ENCODE measurements around the gene DUT. TPM values are rescaled to one million over a fixed set of nuclear protein-coding genes. Genes with fewer than 3 reads are reported as not detected.

Gene DUT
- total RNA-seq, 1 experiment from 2014 or later = 84.1 TPM

GRCh38 chr15:48361685-48362084 is 30.5 kb downstream of the DUT start:
- Histone ChIP-seq H3K36me3 (ENCODE audit: control insufficient read depth, insufficient read depth, low read length) (no peaks in the 10 kb centered on the region), H3K4me1 (no peaks in the 10 kb centered on the region), H3K27me3 (replicated peaks; ENCODE audit: control insufficient read depth, insufficient read depth, low read length) (no peaks in the 10 kb centered on the region), H3K4me3 (ENCODE audit: low read depth, low read length) (no peak overlapping the region), H3K9me3 (no peaks in the 10 kb centered on the region)
- TF ChIP-seq CTCF (IDR thresholded peaks at IDR 0.05; ENCODE audit: insufficient read depth in 1 of 2, low read depth in 1 of 2, low read length in 1 of 2, severe bottlenecking in 1 of 2, unreplicated experiment in 1 of 2) = no peak
- intact Hi-C loops (cut with micrococcal nuclease; ENCODE audit: unreplicated experiment) = no loop called here
- no peaks in the 10 kb centered on the region for H3K9me3 Mint-ChIP-seq (ENCODE audit: unreplicated experiment)
- POLR2A ChIA-PET = no interaction called here
- CTCF ChIA-PET = interaction anchor here (0.5 kb wide), 1 partner anchor 11 kb away, joined by 8 read pairs; no protein-coding TSS in a partner anchor
- BruUV-seq (replicated peaks) = no TSS peak
- no peak overlapping the region for H3K4me3 Mint-ChIP-seq (ENCODE audit: unreplicated experiment)
- no peaks in the 10 kb centered on the region for H3K27me3 Mint-ChIP-seq (ENCODE audit: insufficient read depth, unreplicated experiment)
- H3K27ac Mint-ChIP-seq (ENCODE audit: unreplicated experiment) = no peak overlapping the region
- DNase-seq = no peak
- no peaks in the 10 kb centered on the region for H3K4me1 Mint-ChIP-seq (ENCODE audit: low read depth, unreplicated experiment)
- H3K36me3 Mint-ChIP-seq (ENCODE audit: insufficient read depth, unreplicated experiment) = no peaks in the 10 kb centered on the region

GRCh38 chr15:48363474-48363873 is 32.2 kb downstream of the DUT start:
- intact Hi-C loops (cut with micrococcal nuclease; ENCODE audit: unreplicated experiment) = no loop called here
- DNase-seq = no peak
- Histone ChIP-seq H3K4me3 (ENCODE audit: low read depth, low read length) (no peak overlapping the region), H3K36me3 (ENCODE audit: control insufficient read depth, insufficient read depth, low read length) (no peaks in the 10 kb centered on the region), H3K9me3 (no peaks in the 10 kb centered on the region), H3K4me1 (no peaks in the 10 kb centered on the region), H3K27me3 (replicated peaks; ENCODE audit: control insufficient read depth, insufficient read depth, low read length) (no peaks in the 10 kb centered on the region)
- Mint-ChIP-seq H3K36me3 (ENCODE audit: insufficient read depth, unreplicated experiment) (no peaks in the 10 kb centered on the region), H3K4me1 (ENCODE audit: low read depth, unreplicated experiment) (no peaks in the 10 kb centered on the region), H3K9me3 (ENCODE audit: unreplicated experiment) (no peaks in the 10 kb centered on the region), H3K27ac (ENCODE audit: unreplicated experiment) (no peak overlapping the region), H3K27me3 (ENCODE audit: insufficient read depth, unreplicated experiment) (peaks cover 3% of the 10 kb centered on the region), H3K4me3 (ENCODE audit: unreplicated experiment) (no peak overlapping the region)
- POLR2A ChIA-PET = no interaction called here
- BruUV-seq (replicated peaks) = no TSS peak
- TF ChIP-seq CTCF (IDR thresholded peaks at IDR 0.05; ENCODE audit: insufficient read depth in 1 of 2, low read depth in 1 of 2, low read length in 1 of 2, severe bottlenecking in 1 of 2, unreplicated experiment in 1 of 2) = no peak
- CTCF ChIA-PET = no interaction called here

DNA sequence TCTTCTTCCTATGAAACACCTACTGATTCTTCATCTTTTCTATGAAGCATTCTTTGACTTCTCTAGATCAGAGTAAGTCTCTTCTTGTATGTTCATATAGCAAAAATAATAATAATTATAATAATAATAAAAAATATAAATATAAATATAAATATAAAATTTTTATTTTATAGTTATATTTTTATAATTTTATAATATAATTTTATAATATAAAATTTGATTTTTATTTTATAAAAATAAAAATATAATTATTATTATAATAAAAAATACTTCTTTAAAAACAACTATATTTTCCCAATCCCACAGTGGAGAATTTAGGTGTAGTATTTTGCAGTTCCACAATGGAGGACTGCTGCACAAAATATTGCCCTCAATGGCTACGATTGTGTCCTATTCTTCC is 34.3 kb downstream of the DUT start:
- Mint-ChIP-seq H3K4me3 (ENCODE audit: unreplicated experiment) (no peak overlapping the region), H3K9me3 (ENCODE audit: unreplicated experiment) (no peaks in the 10 kb centered on the region), H3K36me3 (ENCODE audit: insufficient read depth, unreplicated experiment) (no peaks in the 10 kb centered on the region), H3K4me1 (ENCODE audit: low read depth, unreplicated experiment) (no peaks in the 10 kb centered on the region), H3K27ac (ENCODE audit: unreplicated experiment) (no peak overlapping the region), H3K27me3 (ENCODE audit: insufficient read depth, unreplicated experiment) (peaks cover 9% of the 10 kb centered on the region)
- Histone ChIP-seq H3K4me1 (no peaks in the 10 kb centered on the region), H3K36me3 (ENCODE audit: control insufficient read depth, insufficient read depth, low read length) (no peaks in the 10 kb centered on the region), H3K4me3 (ENCODE audit: low read depth, low read length) (no peak overlapping the region), H3K9me3 (no peaks in the 10 kb centered on the region), H3K27me3 (replicated peaks; ENCODE audit: control insufficient read depth, insufficient read depth, low read length) (no peaks in the 10 kb centered on the region)
- no peak for DNase-seq
- no TSS peak for BruUV-seq (replicated peaks)
- POLR2A ChIA-PET = no interaction called here
- intact Hi-C loops (cut with micrococcal nuclease; ENCODE audit: unreplicated experiment) = no loop called here
- no peak for TF ChIP-seq CTCF (IDR thresholded peaks at IDR 0.05; ENCODE audit: insufficient read depth in 1 of 2, low read depth in 1 of 2, low read length in 1 of 2, severe bottlenecking in 1 of 2, unreplicated experiment in 1 of 2)
- CTCF ChIA-PET = no interaction called here
